Left lobe of liver (tissue), 2 donors: ENCODE measurements around the gene TXNDC5. TPM values are rescaled to one million over a fixed set of nuclear protein-coding genes. Genes with fewer than 3 reads are reported as not detected.

Experiments used
- ATAC-seq: fragments of 200-7000 bp; cut with Tn5 transposase; one replicate; pipeline ENCODE4 v1.9.1; 2020; ENCODE audit warnings: mild to moderate bottlenecking, moderate library complexity
- DNase-seq: peaks from one replicate; pipeline ENCODE4 v3.0.0-alpha.2; 2020; ENCODE audit warnings: low spot score
- total RNA-seq: library from RNA; stranded (reverse); gene quantifications from one replicate; pipeline ENCODE4 v1.2.1, GENCODE V29; 2021
- donor health status: DM: no; HTN: no; CAD: no; lungs with moderate emphysema.
- donor health status: DM: no; HTN: yes; CAD: no.

TXNDC5 gene
- 121 TPM for total RNA-seq

GRCh38 chr6:7910654-7911344 is at the start of gene TXNDC5:
TXNDC5 (minus strand) TSS chr6:7910788; CDS start chr6:7910776, 12 bp downstream.
- DNase-seq (peak; percentile 89), ATAC-seq (peak; percentile 85)

GRCh38 chr6:7960141-7960540 is 49.6 kb upstream of the TXNDC5 start:
- ATAC-seq: no peak

GRCh38 chr6:7959453-7959852 is 48.9 kb upstream of the TXNDC5 start:
- DNase-seq: no peak
- ATAC-seq: no peak

More at GRCh38 chr6:7960141-7960540, 49.6 kb upstream of the TXNDC5 start:
- no peak for DNase-seq

GRCh38 chr6:7958464-7958863 is 47.9 kb upstream of the TXNDC5 start:
- ATAC-seq: no peak

GRCh38 chr6:7956257-7956656 is 45.7 kb upstream of the TXNDC5 start:
- no peak for DNase-seq
- no peak for ATAC-seq

More at GRCh38 chr6:7958464-7958863, 47.9 kb upstream of the TXNDC5 start:
- no peak for DNase-seq

- ATAC-seq: no peak
- DNase-seq: no peak
Measured at GRCh38 chr6:7954477-7955200, 44.1 kb upstream of the TXNDC5 start.

- no peak for DNase-seq
- no peak for ATAC-seq
Measured at GRCh38 chr6:7953753-7954152, 43.2 kb upstream of the TXNDC5 start.

GRCh38 chr6:7939864-7940228 is 29.3 kb upstream of the TXNDC5 start:
- no peak for DNase-seq

GRCh38 chr6:7939184-7939863 is 28.7 kb upstream of the TXNDC5 start:
- ATAC-seq (no peak), DNase-seq (no peak)

More at GRCh38 chr6:7939864-7940228, 29.3 kb upstream of the TXNDC5 start:
- no peak for ATAC-seq

GRCh38 chr6:7938562-7939183 is 28.1 kb upstream of the TXNDC5 start:
- DNase-seq: no peak
- ATAC-seq: no peak

GRCh38 chr6:7933794-7934193 is 23.2 kb upstream of the TXNDC5 start:
- no peak for DNase-seq
- ATAC-seq: no peak

GRCh38 chr6:7932625-7933024 is 22.0 kb upstream of the TXNDC5 start:
- no peak for DNase-seq
- ATAC-seq: no peak

- ATAC-seq (no peak), DNase-seq (no peak)
Measured at GRCh38 chr6:7924867-7925266, 14.3 kb upstream of the TXNDC5 start.

GRCh38 chr6:7922596-7922995 is 12.0 kb upstream of the TXNDC5 start:
- DNase-seq: no peak
- no peak for ATAC-seq

GRCh38 chr6:7921632-7922092 is 11.1 kb upstream of the TXNDC5 start:
- no peak for ATAC-seq
- no peak for DNase-seq

- no peak for ATAC-seq
- no peak for DNase-seq
Measured at GRCh38 chr6:7921046-7921445, 10.5 kb upstream of the TXNDC5 start.

GRCh38 chr6:7920425-7920824 is 9.8 kb upstream of the TXNDC5 start:
- ATAC-seq (no peak), DNase-seq (no peak)

GRCh38 chr6:7919871-7920270 is 9.3 kb upstream of the TXNDC5 start:
- DNase-seq: no peak
- no peak for ATAC-seq

GRCh38 chr6:7918403-7918802 is 7.8 kb upstream of the TXNDC5 start:
- DNase-seq (no peak), ATAC-seq (no peak)

- no peak for DNase-seq
- no peak for ATAC-seq
Measured at GRCh38 chr6:7917729-7918128, 7.1 kb upstream of the TXNDC5 start.

- ATAC-seq: no peak
- no peak for DNase-seq
Measured at GRCh38 chr6:7916959-7917358, 6.4 kb upstream of the TXNDC5 start.
